WTC11 (cell line): ENCODE data around the gene ANKRD29. TPM values are rescaled to one million over a fixed set of nuclear protein-coding genes. Genes with fewer than 3 reads are reported as not detected.

Source experiments
- ATAC-seq: fragments of 200-7000 bp; cut with Tn5 transposase; 2 replicates; pipeline ENCODE4 v1.10.0; 2021; ENCODE audit warnings: mild to moderate bottlenecking, moderate library complexity
- CTCF ChIA-PET: fragments of 300-600 bp; sonication (Branson Sonifier 250); formaldehyde crosslinking; loops from one replicate; lab custom pipeline; 2021; ENCODE audit warnings: antibody characterized with exemption; lab: Charles Lee
- POLR2A ChIA-PET: fragments of 350-600 bp; sonication (Branson Sonifier 250); formaldehyde crosslinking; loops from one replicate; lab custom pipeline; 2021; ENCODE audit warnings: antibody characterized with exemption; lab: Charles Lee
- DNase-seq: peaks from one replicate; pipeline ENCODE4 v3.0.0; 2021; ENCODE audit warnings: low spot score
- H3K27ac Mint-ChIP-seq: 2 replicates; pipeline ENCODE4 v1.8.0; 2021; ENCODE audit warnings: mixed read lengths
- H3K27me3 Mint-ChIP-seq: 2 replicates; pipeline ENCODE4 v1.8.0; 2021; ENCODE audit warnings: low read depth, mild to moderate bottlenecking, moderate library complexity, mixed read lengths
- H3K36me3 Mint-ChIP-seq: 2 replicates; pipeline ENCODE4 v1.8.0; 2021; ENCODE audit warnings: mixed read lengths
- H3K4me1 Mint-ChIP-seq: 2 replicates; pipeline ENCODE4 v1.8.0; 2022; ENCODE audit warnings: mixed read lengths
- H3K4me3 Mint-ChIP-seq: 2 replicates; pipeline ENCODE4 v1.8.0; 2021; ENCODE audit warnings: mild to moderate bottlenecking, moderate library complexity, mixed read lengths
- H3K9me3 Mint-ChIP-seq: 2 replicates; pipeline ENCODE4 v1.8.0; 2021; ENCODE audit warnings: mixed read lengths
- ATF2 ChIP-seq: sonication (generic); formaldehyde crosslinking; IDR thresholded peaks from 2 replicates; pipeline ENCODE4 v1.8.1; 2022; ENCODE audit warnings: low read depth, missing genetic modification reagents, borderline replicate concordance
- ATF6 ChIP-seq: sonication (generic); formaldehyde crosslinking; IDR thresholded peaks from 2 replicates; pipeline ENCODE4 v1.8.1; 2023; ENCODE audit warnings: mild to moderate bottlenecking, missing genetic modification reagents
- CDX4 ChIP-seq: fragments of 250-450 bp; sonication (Bioruptor Pico); IDR thresholded peaks from 2 replicates; pipeline ENCODE4 v1.9.0; 2021; ENCODE audit warnings: moderate library complexity, mild to moderate bottlenecking, inconsistent platforms, borderline replicate concordance
- ELF4 ChIP-seq: sonication (generic); formaldehyde crosslinking; IDR thresholded peaks from 2 replicates; pipeline ENCODE4 v1.8.1; 2022; ENCODE audit warnings: low read depth, mild to moderate bottlenecking, moderate library complexity, missing genetic modification reagents
- ESRRA ChIP-seq: sonication (generic); formaldehyde crosslinking; IDR thresholded peaks from 2 replicates; pipeline ENCODE4 v1.8.1; 2022; ENCODE audit warnings: mild to moderate bottlenecking, missing genetic modification reagents, borderline replicate concordance
- ETV6 ChIP-seq: sonication (generic); formaldehyde crosslinking; IDR thresholded peaks from 2 replicates; pipeline ENCODE4 v1.8.1; 2022; ENCODE audit warnings: mild to moderate bottlenecking, missing genetic modification reagents
- GTF2I ChIP-seq: fragments of 250-450 bp; sonication (Bioruptor Pico); conservative IDR thresholded peaks from 2 replicates; pipeline ENCODE4 v1.4.0; 2021; ENCODE audit warnings: mild to moderate bottlenecking
- HMGXB4 ChIP-seq: sonication (generic); formaldehyde crosslinking; IDR thresholded peaks from 2 replicates; pipeline ENCODE4 v1.8.1; 2023; ENCODE audit warnings: mild to moderate bottlenecking, moderate library complexity, missing genetic modification reagents
- IRF1 ChIP-seq: sonication (generic); formaldehyde crosslinking; IDR thresholded peaks from 2 replicates; pipeline ENCODE4 v1.8.0; 2023; ENCODE audit warnings: missing genetic modification reagents
- JAZF1 ChIP-seq: fragments of 250-450 bp; sonication (Bioruptor Pico); IDR thresholded peaks from 2 replicates; pipeline ENCODE4 v1.9.0; 2021; ENCODE audit warnings: moderate library complexity, mild to moderate bottlenecking, inconsistent platforms
- MLX ChIP-seq: sonication (generic); formaldehyde crosslinking; IDR thresholded peaks from 2 replicates; pipeline ENCODE4 v1.8.1; 2023; ENCODE audit warnings: mild to moderate bottlenecking, missing genetic modification reagents, moderate library complexity
- MXD4 ChIP-seq: fragments of 250-450 bp; sonication (Bioruptor Pico); IDR thresholded peaks from 2 replicates; pipeline ENCODE4 v1.8.0; 2021; ENCODE audit warnings: mild to moderate bottlenecking, moderate library complexity, borderline replicate concordance
- MYBL2 ChIP-seq: sonication (generic); formaldehyde crosslinking; IDR thresholded peaks from 2 replicates; pipeline ENCODE4 v1.8.1; 2023; ENCODE audit warnings: mild to moderate bottlenecking, moderate library complexity, missing genetic modification reagents
- NFATC4 ChIP-seq: fragments of 250-450 bp; sonication (Bioruptor Pico); IDR thresholded peaks from 2 replicates; pipeline ENCODE4 v1.9.0; 2021; ENCODE audit warnings: mild to moderate bottlenecking
- NFYB ChIP-seq: sonication (generic); formaldehyde crosslinking; conservative IDR thresholded peaks from 2 replicates; pipeline ENCODE4 v1.8.0; 2022; ENCODE audit warnings: low read depth, missing genetic modification reagents
- NR3C1 ChIP-seq: sonication (generic); formaldehyde crosslinking; conservative IDR thresholded peaks from 2 replicates; pipeline ENCODE4 v1.8.1; 2023; ENCODE audit warnings: low read depth, mild to moderate bottlenecking, missing genetic modification reagents
- SOX15 ChIP-seq: fragments of 250-450 bp; sonication (Bioruptor Pico); IDR thresholded peaks from 2 replicates; pipeline ENCODE4 v1.9.0; 2021; ENCODE audit warnings: mild to moderate bottlenecking
- SP1 ChIP-seq: sonication (generic); formaldehyde crosslinking; conservative IDR thresholded peaks from 2 replicates; pipeline ENCODE4 v1.8.1; 2022; ENCODE audit warnings: missing genetic modification reagents
- TCF7 ChIP-seq: sonication (generic); formaldehyde crosslinking; IDR thresholded peaks from 2 replicates; pipeline ENCODE4 v1.8.0; 2022; ENCODE audit warnings: mild to moderate bottlenecking, low read depth, missing genetic modification reagents, moderate library complexity
- TP53 ChIP-seq: sonication (generic); formaldehyde crosslinking; IDR thresholded peaks from 2 replicates; pipeline ENCODE4 v1.8.1; 2023; ENCODE audit warnings: mild to moderate bottlenecking, missing genetic modification reagents
- USF1 ChIP-seq: sonication (generic); formaldehyde crosslinking; IDR thresholded peaks from 2 replicates; pipeline ENCODE4 v1.8.0; 2022; ENCODE audit warnings: mild to moderate bottlenecking, missing genetic modification reagents
- USF2 ChIP-seq: sonication (generic); formaldehyde crosslinking; IDR thresholded peaks from 2 replicates; pipeline ENCODE4 v1.8.1; 2023; ENCODE audit warnings: mild to moderate bottlenecking, missing genetic modification reagents, moderate library complexity
- ZNF121 ChIP-seq: sonication (generic); formaldehyde crosslinking; IDR thresholded peaks from 2 replicates; pipeline ENCODE4 v1.8.0; 2023; ENCODE audit warnings: missing genetic modification reagents
- ZNF219 ChIP-seq: sonication (generic); formaldehyde crosslinking; IDR thresholded peaks from 2 replicates; pipeline ENCODE4 v1.8.0; 2023; ENCODE audit warnings: missing genetic modification reagents, mild to moderate bottlenecking, borderline replicate concordance
- ZNF416 ChIP-seq: fragments of 250-450 bp; sonication (Bioruptor Pico); IDR thresholded peaks from 2 replicates; pipeline ENCODE4 v1.9.0; 2021; ENCODE audit warnings: mild to moderate bottlenecking, inconsistent platforms
- total RNA-seq: library from RNA; stranded (reverse); gene quantifications from 3 replicates; pipeline ENCODE4 v1.2.3, GENCODE V29; 2021

ANKRD29 gene
- total RNA-seq, 1 experiment from 2014 or later = 4.9 TPM

- TF ChIP-seq IRF1 (CRISPR knock-in tag) (no peak), SP1 (CRISPR knock-in tag) (no peak), ZNF219 (CRISPR knock-in tag) (no peak), MYBL2 (CRISPR knock-in tag) (no peak)
- TF ChIP-seq, all 79 proteins: peak for 0
Measured at GRCh38 chr18:23573020-23573419, 89.7 kb downstream of the ANKRD29 start (continued).

- Mint-ChIP-seq H3K36me3 (peaks cover 44% of the 10 kb centered on the region), H3K4me3 (no peak overlapping the region), H3K27ac (no peak overlapping the region), H3K4me1 (peaks cover 16% of the 10 kb centered on the region), H3K9me3 (no peaks in the 10 kb centered on the region), H3K27me3 (no peaks in the 10 kb centered on the region)
- ATAC-seq (no peak), DNase-seq (no peak)
- TF ChIP-seq JAZF1 (CRISPR knock-in tag) (no peak), ETV6 (CRISPR knock-in tag) (no peak), NFATC4 (CRISPR knock-in tag) (no peak), ZNF416 (no peak), NFYB (no peak), GTF2I (no peak), USF2 (CRISPR knock-in tag) (no peak), ZNF121 (no peak), USF1 (no peak), SOX15 (CRISPR knock-in tag) (no peak), MXD4 (no peak), ESRRA (CRISPR knock-in tag) (no peak)
- ChIA-PET POLR2A (no interaction called here), CTCF (no interaction called here)
Measured at GRCh38 chr18:23572570-23572969, 90.1 kb downstream of the ANKRD29 start.

- Mint-ChIP-seq H3K4me3 (no peak overlapping the region), H3K4me1 (peaks cover 16% of the 10 kb centered on the region), H3K9me3 (no peaks in the 10 kb centered on the region), H3K27ac (no peak overlapping the region), H3K27me3 (no peaks in the 10 kb centered on the region), H3K36me3 (peaks cover 50% of the 10 kb centered on the region)
- ChIA-PET POLR2A (no interaction called here), CTCF (no interaction called here)
- no peak for DNase-seq
- no peak for ATAC-seq
- TF ChIP-seq ELF4 (no peak), MLX (CRISPR knock-in tag) (no peak), NR3C1 (no peak), TP53 (CRISPR knock-in tag) (no peak), HMGXB4 (CRISPR knock-in tag) (no peak), ATF6 (CRISPR knock-in tag) (no peak), TCF7 (no peak), ATF2 (CRISPR knock-in tag) (no peak), CDX4 (no peak)
Measured at GRCh38 chr18:23572012-23572411, 90.7 kb downstream of the ANKRD29 start.
